K562 (cell line): Measurements from ENCODE around the gene MYCN.

Experiments used
- KDM1A ChIP-seq, 2 experiments: fragments of 450-650 bp; IDR thresholded peaks; 2 replicates each; pipeline ENCODE4 v1.6.1; 2016; ENCODE audit warnings: mild to moderate bottlenecking in 2 of 2
- MCM3 ChIP-seq: fragments of 450-650 bp; IDR thresholded peaks from 2 replicates; pipeline ENCODE4 v1.6.1; 2016

GRCh38 chr2:15948704-15948957 is 8.3 kb downstream of the MYCN start:
- TF ChIP-seq MCM3 (no peak), KDM1A (IDR thresholded peaks at IDR 0.05) (no peak)
